ENCODE measurements around the gene GSTO2. TPM values are rescaled to one million over a fixed set of nuclear protein-coding genes. Genes with fewer than 3 reads are reported as not detected.

The GSTO2 gene
- total and polyA plus RNA-seq, 10 of the 15 experiments (the other 5 are each of a cell fraction or from before 2014, with no cell fraction given), result 0.16 to 0.86 (median 0.46) TPM

DNA sequence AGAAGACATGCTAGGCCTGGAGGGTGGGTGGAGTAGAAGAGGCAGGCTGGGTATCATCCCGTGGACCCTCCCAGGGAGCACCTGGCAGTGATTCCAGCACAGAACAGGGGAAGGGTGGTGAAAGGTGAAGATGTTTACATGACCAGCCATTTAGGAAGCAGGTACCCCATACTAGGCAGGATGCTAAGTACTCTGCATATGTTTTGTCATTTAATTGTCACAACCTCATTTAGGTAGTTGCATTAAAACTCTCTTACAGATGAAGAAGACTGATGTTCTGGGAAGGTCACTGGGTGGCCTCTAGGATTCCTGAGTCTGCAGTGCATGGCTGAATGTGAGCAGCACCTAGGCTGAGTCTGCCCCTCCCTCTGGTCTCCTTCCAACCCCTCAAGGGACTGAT lies 54.1 kb downstream of the GSTO2 start:
- H3K4me2 ChIP-seq (ENCODE audit: control insufficient read depth, insufficient read depth), result 0 out of 2 replicates have a peak overlapping the region, but pooled peaks have one; percentile 12
- no peak for FAIRE-seq
- POLR2A ChIA-PET, result interaction anchor here (1.4 kb wide), 1 partner anchor 13 kb away, joined by 4 read pairs; no protein-coding TSS in a partner anchor

More for the DNA sequence above, 54.1 kb downstream of the GSTO2 start:
- H3K9ac ChIP-seq (ENCODE audit: control insufficient read depth, insufficient read depth, low read length), result no peak overlapping the region
- no TSS peak for BruUV-seq (replicated peaks)
- no peak overlapping the region for H3K27ac ChIP-seq (ENCODE audit: control insufficient read depth, insufficient read depth)
- no peaks in the 10 kb centered on the region for H3K9me3 ChIP-seq (replicated peaks; ENCODE audit: control insufficient read depth, insufficient read depth, low read length)
- ChIA-PET RAD21 (ENCODE audit: unreplicated experiment) (no interaction called here), SMC1A (ENCODE audit: uncharacterized antibody, unreplicated experiment) (interaction anchor here (0.7 kb wide), 1 partner anchor 29 kb away, joined by 3 read pairs; no protein-coding TSS in a partner anchor), CTCF (interaction anchor here (1.0 to 2.3 kb wide), 4 partner anchors 15 to 47 kb away, joined by 4 to 7 read pairs (median 4); partner anchors contain the start of gene ITPRIP)
- H3K79me2 ChIP-seq (ENCODE audit: control insufficient read depth, insufficient read depth, low read length), result peaks cover 28% of the 10 kb centered on the region
- intact Hi-C loops (cut with micrococcal nuclease; ENCODE audit: unreplicated experiment) (no loop called here), in situ Hi-C loops (cut with MboI) (no loop called here)
- DNase-seq (ENCODE audit: low read depth, low spot score) (no peak), ATAC-seq (no peak)
- H2AFZ ChIP-seq (ENCODE audit: control insufficient read depth, low read depth, low read length), result no peak overlapping the region
- H3K36me3 ChIP-seq (ENCODE audit: control insufficient read depth in 2 of 2, insufficient read depth in 2 of 2, low read length in 1 of 2), result peaks cover 4 to 9% of the 10 kb centered on the region in 2 experiments; a peak in 3 of 4 replicates
- peaks cover 12% of the 10 kb centered on the region; the same call in 1 of the 2 replicates for H4K20me1 ChIP-seq (ENCODE audit: control insufficient read depth, insufficient read depth)
- TF ChIP-seq, protein P1, sequence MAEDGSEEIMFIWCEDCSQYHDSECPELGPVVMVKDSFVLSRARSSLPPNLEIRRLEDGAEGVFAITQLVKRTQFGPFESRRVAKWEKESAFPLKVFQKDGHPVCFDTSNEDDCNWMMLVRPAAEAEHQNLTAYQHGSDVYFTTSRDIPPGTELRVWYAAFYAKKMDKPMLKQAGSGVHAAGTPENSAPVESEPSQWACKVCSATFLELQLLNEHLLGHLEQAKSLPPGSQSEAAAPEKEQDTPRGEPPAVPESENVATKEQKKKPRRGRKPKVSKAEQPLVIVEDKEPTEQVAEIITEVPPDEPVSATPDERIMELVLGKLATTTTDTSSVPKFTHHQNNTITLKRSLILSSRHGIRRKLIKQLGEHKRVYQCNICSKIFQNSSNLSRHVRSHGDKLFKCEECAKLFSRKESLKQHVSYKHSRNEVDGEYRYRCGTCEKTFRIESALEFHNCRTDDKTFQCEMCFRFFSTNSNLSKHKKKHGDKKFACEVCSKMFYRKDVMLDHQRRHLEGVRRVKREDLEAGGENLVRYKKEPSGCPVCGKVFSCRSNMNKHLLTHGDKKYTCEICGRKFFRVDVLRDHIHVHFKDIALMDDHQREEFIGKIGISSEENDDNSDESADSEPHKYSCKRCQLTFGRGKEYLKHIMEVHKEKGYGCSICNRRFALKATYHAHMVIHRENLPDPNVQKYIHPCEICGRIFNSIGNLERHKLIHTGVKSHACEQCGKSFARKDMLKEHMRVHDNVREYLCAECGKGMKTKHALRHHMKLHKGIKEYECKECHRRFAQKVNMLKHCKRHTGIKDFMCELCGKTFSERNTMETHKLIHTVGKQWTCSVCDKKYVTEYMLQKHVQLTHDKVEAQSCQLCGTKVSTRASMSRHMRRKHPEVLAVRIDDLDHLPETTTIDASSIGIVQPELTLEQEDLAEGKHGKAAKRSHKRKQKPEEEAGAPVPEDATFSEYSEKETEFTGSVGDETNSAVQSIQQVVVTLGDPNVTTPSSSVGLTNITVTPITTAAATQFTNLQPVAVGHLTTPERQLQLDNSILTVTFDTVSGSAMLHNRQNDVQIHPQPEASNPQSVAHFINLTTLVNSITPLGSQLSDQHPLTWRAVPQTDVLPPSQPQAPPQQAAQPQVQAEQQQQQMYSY (CRISPR knock-in tag; IDR thresholded peaks at IDR 0.05), result no peak
- TF ChIP-seq SRF (IDR thresholded peaks at IDR 0.05; ENCODE audit: low read depth in 2 of 2, low read length in 2 of 2) (no peak), NFIC (IDR thresholded peaks at IDR 0.05; ENCODE audit: low read depth, low read length) (no peak), CBX3 (IDR thresholded peaks at IDR 0.05; ENCODE audit: borderline replicate concordance, low read depth) (no peak), TCF12 (IDR thresholded peaks at IDR 0.05; ENCODE audit: low read depth, low read length) (no peak)
- TF ChIP-seq, protein P2, sequence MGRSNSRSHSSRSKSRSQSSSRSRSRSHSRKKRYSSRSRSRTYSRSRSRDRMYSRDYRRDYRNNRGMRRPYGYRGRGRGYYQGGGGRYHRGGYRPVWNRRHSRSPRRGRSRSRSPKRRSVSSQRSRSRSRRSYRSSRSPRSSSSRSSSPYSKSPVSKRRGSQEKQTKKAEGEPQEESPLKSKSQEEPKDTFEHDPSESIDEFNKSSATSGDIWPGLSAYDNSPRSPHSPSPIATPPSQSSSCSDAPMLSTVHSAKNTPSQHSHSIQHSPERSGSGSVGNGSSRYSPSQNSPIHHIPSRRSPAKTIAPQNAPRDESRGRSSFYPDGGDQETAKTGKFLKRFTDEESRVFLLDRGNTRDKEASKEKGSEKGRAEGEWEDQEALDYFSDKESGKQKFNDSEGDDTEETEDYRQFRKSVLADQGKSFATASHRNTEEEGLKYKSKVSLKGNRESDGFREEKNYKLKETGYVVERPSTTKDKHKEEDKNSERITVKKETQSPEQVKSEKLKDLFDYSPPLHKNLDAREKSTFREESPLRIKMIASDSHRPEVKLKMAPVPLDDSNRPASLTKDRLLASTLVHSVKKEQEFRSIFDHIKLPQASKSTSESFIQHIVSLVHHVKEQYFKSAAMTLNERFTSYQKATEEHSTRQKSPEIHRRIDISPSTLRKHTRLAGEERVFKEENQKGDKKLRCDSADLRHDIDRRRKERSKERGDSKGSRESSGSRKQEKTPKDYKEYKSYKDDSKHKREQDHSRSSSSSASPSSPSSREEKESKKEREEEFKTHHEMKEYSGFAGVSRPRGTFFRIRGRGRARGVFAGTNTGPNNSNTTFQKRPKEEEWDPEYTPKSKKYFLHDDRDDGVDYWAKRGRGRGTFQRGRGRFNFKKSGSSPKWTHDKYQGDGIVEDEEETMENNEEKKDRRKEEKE (IDR thresholded peaks at IDR 0.05), result no peak
- H3K4me1 ChIP-seq (ENCODE audit: control insufficient read depth, insufficient read depth, low read length), result peaks cover 25% of the 10 kb centered on the region
- no peak overlapping the region for H3K4me3 ChIP-seq
- 0% methylated on average over 1 of the region's 1 CpG for WGBS (ENCODE audit: insufficient coverage, insufficient replicate concordance, low lambda C conversion rate, missing lambda C conversion rate)
- no peaks in the 10 kb centered on the region for H3K27me3 ChIP-seq (replicated peaks in 1 of 2; ENCODE audit: control insufficient read depth in 2 of 2, insufficient read depth in 2 of 2, low read length in 1 of 2)

Measured in GM12878 (cell line).